SK-N-SH treated with all-trans-retinoic acid at 6 μM for 48 hours (cell line): Measurements from ENCODE around the gene SYT12.

Experiments used
- ATAC-seq: fragments of 200-7000 bp; cut with Tn5 transposase; 3 replicates; pipeline ENCODE4 v1.9.1; 2020; ENCODE audit warnings: mild to moderate bottlenecking, moderate library complexity
- BACH2 ChIP-seq: fragments of 250-450 bp; sonication (Bioruptor Pico); IDR thresholded peaks from 2 replicates; pipeline ENCODE4 v1.9.0; 2021; ENCODE audit warnings: mild to moderate bottlenecking, borderline replicate concordance
- CREB5 ChIP-seq: fragments of 250-450 bp; sonication (Bioruptor Pico); IDR thresholded peaks from 2 replicates; pipeline ENCODE4 v1.5.1; 2020; ENCODE audit warnings: low read depth, mild to moderate bottlenecking, moderate library complexity
- CSDC2 ChIP-seq: fragments of 250-450 bp; sonication (Bioruptor Pico); IDR thresholded peaks from 2 replicates; pipeline ENCODE4 v1.5.0; 2020; ENCODE audit warnings: mild to moderate bottlenecking, moderate library complexity
- CSRNP3 ChIP-seq: fragments of 250-450 bp; sonication (Bioruptor Pico); IDR thresholded peaks from 2 replicates; pipeline ENCODE4 v1.5.1; 2021; ENCODE audit warnings: mild to moderate bottlenecking, moderate library complexity
- ESRRG ChIP-seq: fragments of 250-450 bp; sonication (Bioruptor Pico); IDR thresholded peaks from 2 replicates; pipeline ENCODE4 v1.6.1; 2021; ENCODE audit warnings: mild to moderate bottlenecking
- GLIS3 ChIP-seq: fragments of 250-450 bp; sonication (Bioruptor Pico); IDR thresholded peaks from 2 replicates; pipeline ENCODE4 v1.5.0; 2020; ENCODE audit warnings: mild to moderate bottlenecking, moderate library complexity
- ISL1 ChIP-seq: fragments of 250-450 bp; sonication (Bioruptor Pico); IDR thresholded peaks from 2 replicates; pipeline ENCODE4 v2.1.2; 2022; ENCODE audit warnings: mild to moderate bottlenecking, moderate library complexity
- OSR1 ChIP-seq: fragments of 250-450 bp; sonication (Bioruptor Pico); IDR thresholded peaks from 2 replicates; pipeline ENCODE4 v1.8.0; 2022; ENCODE audit warnings: moderate library complexity, mild to moderate bottlenecking, inconsistent platforms
- PATZ1 ChIP-seq: fragments of 250-450 bp; sonication (Bioruptor Pico); IDR thresholded peaks from 2 replicates; pipeline ENCODE4 v1.8.0; 2020; ENCODE audit warnings: mild to moderate bottlenecking, moderate library complexity, borderline replicate concordance
- POU6F1 ChIP-seq: fragments of 250-450 bp; sonication (Bioruptor Pico); IDR thresholded peaks from 2 replicates; pipeline ENCODE4 v1.8.0; 2021; ENCODE audit warnings: low read depth, mild to moderate bottlenecking, moderate library complexity, borderline replicate concordance
- PPARA ChIP-seq: fragments of 250-450 bp; sonication (Bioruptor Pico); IDR thresholded peaks from 2 replicates; pipeline ENCODE4 v1.5.0; 2020; ENCODE audit warnings: mild to moderate bottlenecking, borderline replicate concordance
- RARB ChIP-seq: fragments of 250-450 bp; sonication (Bioruptor Pico); IDR thresholded peaks from 2 replicates; pipeline ENCODE4 v1.8.0; 2021; ENCODE audit warnings: mild to moderate bottlenecking, moderate library complexity
- SNAI2 ChIP-seq: fragments of 250-450 bp; sonication (Bioruptor Pico); IDR thresholded peaks from 2 replicates; pipeline ENCODE4 v1.5.0; 2020; ENCODE audit warnings: mild to moderate bottlenecking, moderate library complexity
- TCF4 ChIP-seq: fragments of 250-450 bp; sonication (Bioruptor Pico); IDR thresholded peaks from 2 replicates; pipeline ENCODE4 v1.8.0; 2021; ENCODE audit warnings: mild to moderate bottlenecking, moderate library complexity, borderline replicate concordance
- TSHZ2 ChIP-seq: fragments of 250-450 bp; sonication (Bioruptor Pico); IDR thresholded peaks from 2 replicates; pipeline ENCODE4 v1.5.0; 2020; ENCODE audit warnings: mild to moderate bottlenecking, moderate library complexity
- ZC3H10 ChIP-seq: fragments of 250-450 bp; sonication (Bioruptor Pico); IDR thresholded peaks from 2 replicates; pipeline ENCODE4 v1.5.1; 2021; ENCODE audit warnings: mild to moderate bottlenecking, moderate library complexity
- ZFP3 ChIP-seq: fragments of 250-450 bp; sonication (Bioruptor Pico); IDR thresholded peaks from 2 replicates; pipeline ENCODE4 v1.5.0; 2020; ENCODE audit warnings: mild to moderate bottlenecking, moderate library complexity
- ZFP30 ChIP-seq: fragments of 450-650 bp; formaldehyde crosslinking; IDR thresholded peaks from 2 replicates; pipeline ENCODE4 v1.5.0; 2022; ENCODE audit warnings: mild to moderate bottlenecking, moderate library complexity
- ZNF565 ChIP-seq: fragments of 450-650 bp; formaldehyde crosslinking; conservative IDR thresholded peaks from 2 replicates; pipeline ENCODE4 v1.5.0; 2020; ENCODE audit warnings: low read depth, mild to moderate bottlenecking, moderate library complexity
- ZNF70 ChIP-seq: fragments of 450-650 bp; formaldehyde crosslinking; IDR thresholded peaks from 2 replicates; pipeline ENCODE4 v1.5.0; 2020; ENCODE audit warnings: mild to moderate bottlenecking, moderate library complexity

Gene SYT12

GRCh38 chr11:67052891-67053290 lies 30.0 kb downstream of the SYT12 start:
- TF ChIP-seq ZFP30 (CRISPR knock-in tag) (no peak), CREB5 (CRISPR knock-in tag) (no peak), OSR1 (no peak), CSDC2 (no peak), TSHZ2 (CRISPR knock-in tag) (no peak), ZNF565 (CRISPR knock-in tag) (no peak), PPARA (no peak), BACH2 (CRISPR knock-in tag) (no peak), ZNF70 (no peak), ZC3H10 (CRISPR knock-in tag) (no peak), TCF4 (CRISPR knock-in tag) (no peak), PATZ1 (CRISPR knock-in tag) (no peak)
- TF ChIP-seq, all 23 proteins: peak for 0
- ATAC-seq = no peak

GRCh38 chr11:67053896-67054329 lies 31.0 kb downstream of the SYT12 start:
- no peak for TF ChIP-seq PATZ1 (CRISPR knock-in tag)
- no peak for TF ChIP-seq OSR1
- TF ChIP-seq ISL1 (CRISPR knock-in tag) = no peak
- TF ChIP-seq CSDC2 = no peak
- TF ChIP-seq CREB5 (CRISPR knock-in tag) = no peak
- TF ChIP-seq POU6F1 = no peak
- TF ChIP-seq GLIS3 (CRISPR knock-in tag) = no peak
- no peak for TF ChIP-seq ESRRG (CRISPR knock-in tag)
- TF ChIP-seq ZFP3 (CRISPR knock-in tag) = no peak
- TF ChIP-seq TSHZ2 (CRISPR knock-in tag) = no peak
- no peak for TF ChIP-seq SNAI2 (CRISPR knock-in tag)
- TF ChIP-seq CSRNP3 (CRISPR knock-in tag) = no peak
- no peak for TF ChIP-seq PPARA
- no peak for TF ChIP-seq TCF4 (CRISPR knock-in tag)
- TF ChIP-seq ZFP30 (CRISPR knock-in tag) = no peak
- no peak for TF ChIP-seq RARB (CRISPR knock-in tag)
- TF ChIP-seq ZNF565 (CRISPR knock-in tag) = no peak
- TF ChIP-seq ZC3H10 (CRISPR knock-in tag) = no peak
- ATAC-seq = peak; percentile 91
